SHP77 (cell line): ENCODE results near the gene KIF26B.

ENCODE experiments used
- DNase-seq, 2 experiments: peaks; one replicate each; lab custom pipeline; 2025; lab: John Stamatoyannopoulos, UW

The KIF26B gene

DNA sequence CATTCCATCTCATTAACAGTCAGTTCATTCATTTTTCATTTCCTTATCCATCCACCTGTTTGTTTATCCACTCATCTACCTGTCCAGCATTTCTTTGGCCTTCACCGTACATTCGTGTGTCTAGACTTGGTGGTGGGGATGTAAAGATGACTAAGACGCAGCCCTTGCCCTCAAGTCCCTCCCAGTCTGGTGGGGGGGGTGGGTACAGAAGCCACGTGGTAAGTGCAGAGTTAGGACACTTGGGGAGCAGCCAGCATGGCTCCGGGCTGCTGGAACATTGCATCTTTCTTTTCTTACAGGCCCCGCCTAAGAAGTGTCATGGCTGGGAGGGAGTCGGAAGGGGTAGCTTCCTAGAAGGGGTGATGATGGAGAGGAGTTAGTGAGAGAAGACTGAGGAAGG is 17.2 kb downstream of the KIF26B start:
- no peak for DNase-seq

DNA sequence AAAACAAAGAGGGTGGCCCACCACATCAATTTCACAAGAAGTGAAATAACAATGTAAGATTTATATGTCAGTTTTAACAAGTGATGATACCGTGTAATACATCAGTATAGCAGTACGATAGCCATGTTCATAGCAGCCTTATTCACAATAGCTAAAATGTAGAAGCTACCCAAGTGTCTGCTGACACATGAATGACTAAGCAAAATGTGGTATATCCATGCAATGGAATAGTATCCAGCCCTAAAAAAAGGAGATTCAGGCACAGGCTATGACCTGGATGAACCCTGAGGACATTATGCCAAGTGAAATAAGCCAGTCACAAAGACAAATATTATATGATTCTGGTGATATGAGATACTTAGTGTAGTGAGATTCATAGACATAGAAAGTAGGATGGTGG is 18.0 kb downstream of the KIF26B start:
- no peak for DNase-seq

DNA sequence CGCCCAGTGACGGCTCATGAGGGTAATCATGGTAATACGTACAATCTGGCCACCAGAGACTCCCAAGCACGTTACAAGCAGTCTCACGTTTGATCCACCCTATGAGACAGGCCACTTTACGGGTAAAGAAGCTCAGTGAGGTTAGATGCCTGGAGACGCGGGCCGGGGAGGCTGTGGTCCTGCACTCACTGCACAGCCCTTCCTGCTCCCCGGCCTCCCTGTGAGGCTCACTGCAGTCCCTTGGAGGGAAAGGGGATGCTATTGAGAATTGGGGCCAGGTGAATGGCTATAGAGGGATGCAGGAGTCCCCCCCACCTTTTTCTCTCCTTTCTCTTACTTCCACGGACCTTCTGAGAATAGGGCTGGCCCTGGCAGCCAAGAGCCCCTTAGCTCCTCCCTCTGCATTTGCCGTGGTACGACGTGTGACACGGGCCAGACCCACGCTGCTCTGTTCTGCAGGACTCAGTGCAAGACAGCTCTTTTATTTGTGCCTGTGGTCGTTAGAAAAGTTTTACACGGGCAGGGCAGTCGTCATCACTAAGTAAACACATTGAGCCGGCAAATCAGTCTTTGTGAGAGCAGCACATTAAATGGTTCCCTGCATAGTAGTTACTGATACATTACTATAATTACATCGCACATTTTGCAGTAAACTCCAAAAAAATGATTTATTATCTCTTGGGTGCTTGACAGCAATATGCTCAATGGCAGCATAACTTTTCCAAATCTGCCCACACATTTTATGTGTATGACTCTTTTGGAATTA is 18.8 kb downstream of the KIF26B start:
- DNase-seq = peak in 1 of 2 experiments; percentile 43

DNA sequence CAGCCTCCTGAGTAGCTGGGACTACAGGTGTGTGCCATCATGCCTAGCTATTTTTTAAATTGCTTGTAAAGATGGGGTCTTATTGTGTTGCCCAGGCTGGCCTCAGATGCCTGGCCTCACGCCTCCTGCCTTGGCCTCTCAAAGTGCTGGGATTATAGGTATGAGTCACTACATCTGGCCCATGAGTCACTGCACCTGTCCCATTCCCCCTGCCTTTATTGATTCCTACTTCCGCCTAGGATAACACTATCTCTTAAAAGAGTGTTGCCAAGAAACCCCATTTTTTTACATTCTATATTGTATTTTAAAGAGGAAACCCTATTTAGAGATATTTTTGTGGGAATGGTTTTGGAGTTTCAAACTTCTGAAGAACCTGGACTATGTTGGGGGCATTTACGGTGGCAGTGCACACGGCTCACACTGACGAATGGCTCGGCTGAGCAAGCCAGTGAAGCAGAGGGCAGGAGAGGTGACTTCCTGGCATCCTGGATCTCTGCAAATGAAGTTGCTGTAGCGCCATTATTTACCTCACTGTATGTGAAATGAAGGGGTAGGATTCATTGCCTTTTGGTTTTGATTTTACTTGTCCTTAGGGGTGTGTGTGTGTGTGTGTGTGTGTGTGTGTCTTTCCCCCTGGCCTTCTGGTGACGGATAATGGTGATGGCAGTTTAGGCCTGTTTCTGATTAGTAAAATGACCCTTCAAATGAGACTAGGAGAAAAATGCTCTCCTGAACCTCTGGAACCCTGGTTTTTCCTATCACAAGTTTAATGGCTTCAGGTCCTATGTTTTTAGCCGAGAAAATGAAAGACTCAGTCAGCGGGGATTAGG is 22.5 kb downstream of the KIF26B start:
- peak; percentile 91 to 92 for DNase-seq

DNA sequence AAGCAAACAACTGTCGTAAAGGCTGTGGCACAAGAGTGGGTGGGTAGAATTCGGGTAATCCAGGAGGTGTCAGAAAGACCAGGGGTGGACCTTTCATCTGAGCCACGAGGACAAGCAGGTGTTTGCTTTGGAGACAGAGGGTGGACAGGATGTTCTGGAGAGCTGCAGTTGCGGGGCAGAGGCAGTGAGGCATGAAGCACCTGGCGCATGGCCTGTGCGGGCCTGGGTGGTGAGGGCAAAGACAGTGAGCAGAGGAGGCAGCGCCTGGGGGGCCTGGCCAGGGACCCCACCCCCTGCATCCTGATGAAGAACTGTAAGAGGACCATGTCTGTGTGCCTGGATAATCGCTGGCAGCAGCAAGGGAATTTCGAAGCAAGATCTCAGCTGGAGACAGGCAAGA is 24.9 kb downstream of the KIF26B start:
- peak; percentile 87 to 88 for DNase-seq

DNA sequence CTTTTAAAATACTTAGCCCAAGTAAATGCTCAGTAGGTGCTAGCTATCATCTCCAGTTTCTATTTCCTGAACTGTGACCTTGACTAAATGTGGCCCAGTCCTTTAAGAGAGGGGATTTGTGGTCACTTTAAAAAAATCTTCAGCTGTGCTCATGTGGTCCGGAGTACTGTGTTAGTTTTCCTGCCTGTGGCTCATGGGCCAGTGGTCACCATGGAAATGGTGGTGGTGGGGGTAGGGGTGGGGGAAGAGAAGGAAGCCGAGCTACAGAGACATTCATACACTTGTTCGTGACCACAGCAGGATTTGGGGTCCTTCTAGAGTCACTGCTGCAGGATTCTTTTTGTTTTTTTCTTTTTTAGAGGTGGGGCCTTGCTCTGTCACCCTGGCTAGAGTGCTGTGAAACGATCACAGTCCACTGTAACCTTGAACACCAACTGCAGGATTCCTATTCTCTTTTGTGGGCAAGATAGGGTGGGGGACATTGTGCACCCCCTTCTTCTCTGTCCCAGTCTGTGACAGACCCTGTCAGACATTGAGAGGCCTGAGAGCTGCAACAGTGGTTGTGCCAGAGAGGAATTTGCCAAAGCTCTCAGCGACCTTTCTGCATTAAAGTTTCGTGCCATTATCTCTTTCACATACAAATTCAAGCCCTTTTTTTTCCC is 25.8 kb downstream of the KIF26B start:
- DNase-seq = peak; percentile 17 to 33

DNA sequence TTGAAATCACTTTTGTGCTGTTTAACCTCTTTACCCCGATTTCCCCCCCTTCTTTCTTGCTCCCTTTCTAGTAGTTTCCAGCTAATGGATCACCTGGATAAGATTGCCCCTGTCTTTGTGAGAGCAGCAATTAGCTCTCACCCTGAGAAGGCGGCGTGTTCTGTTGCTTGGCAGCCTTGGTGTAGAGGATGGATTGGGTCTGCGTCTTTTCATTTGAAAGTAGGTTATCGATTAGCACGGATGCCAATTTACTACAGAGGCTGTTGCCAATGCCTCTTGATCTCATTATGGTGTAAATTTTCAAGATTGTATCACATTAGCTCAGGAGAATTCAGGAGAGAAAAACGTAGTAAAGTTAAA is 26.4 kb downstream of the KIF26B start:
- no peak for DNase-seq

DNA sequence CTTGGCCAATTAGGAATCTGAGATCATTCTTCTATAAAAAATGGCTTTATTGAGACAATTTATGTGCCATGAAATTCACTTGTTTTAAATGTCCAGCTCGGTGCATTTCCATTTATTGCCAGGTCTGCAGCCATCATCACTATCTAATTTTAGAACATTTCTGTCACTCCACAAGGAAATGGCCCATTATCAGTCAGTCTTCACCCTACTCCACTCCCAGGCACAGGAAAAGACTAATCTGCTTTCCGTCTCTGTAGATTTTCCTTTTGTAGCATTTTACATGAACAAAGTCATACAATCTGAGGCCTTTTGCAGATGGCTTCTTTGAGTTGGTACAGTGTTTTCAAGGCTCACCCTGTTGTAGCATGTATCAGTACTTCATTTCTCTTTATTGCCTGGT is 27.2 kb downstream of the KIF26B start:
- no peak for DNase-seq

DNA sequence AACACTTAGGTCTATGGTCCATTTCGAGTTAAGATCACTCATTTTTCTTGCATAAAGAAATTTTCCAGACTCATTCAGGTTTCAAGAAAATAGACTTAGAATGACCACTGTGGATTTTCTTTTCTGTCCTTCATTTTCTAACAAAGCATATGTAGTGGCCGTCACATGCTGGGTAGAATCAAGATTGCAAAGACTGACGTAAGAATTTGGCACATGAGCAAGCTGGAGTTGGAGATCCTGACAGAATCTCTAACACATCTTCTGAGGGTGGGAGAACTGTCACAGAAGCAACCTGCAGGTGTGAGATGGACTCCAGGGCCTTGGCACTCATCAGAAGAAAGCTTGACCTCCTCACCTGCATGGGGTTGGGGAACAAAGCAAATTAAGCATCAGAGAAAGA is 28.6 kb downstream of the KIF26B start:
- no peak for DNase-seq

DNA sequence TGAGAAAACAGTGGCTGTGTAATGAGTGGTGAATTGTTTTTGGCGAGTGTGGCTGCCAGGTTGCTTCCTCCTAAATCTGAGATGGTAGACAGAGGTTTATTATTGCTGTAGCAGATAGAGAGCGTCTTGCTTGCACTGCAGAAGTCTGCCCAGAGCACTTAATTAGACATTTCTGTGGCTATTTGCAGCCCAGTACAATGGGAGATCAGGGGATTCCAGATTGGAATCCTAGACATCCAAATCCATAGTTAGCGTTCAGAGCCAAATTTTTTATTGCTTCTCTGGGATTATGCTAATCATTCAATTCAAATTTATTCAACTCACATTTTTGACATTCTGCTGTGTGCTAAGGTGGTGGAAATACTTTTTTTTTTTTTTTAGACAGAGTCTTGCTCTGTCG is 30.0 kb downstream of the KIF26B start:
- DNase-seq = no peak

DNA sequence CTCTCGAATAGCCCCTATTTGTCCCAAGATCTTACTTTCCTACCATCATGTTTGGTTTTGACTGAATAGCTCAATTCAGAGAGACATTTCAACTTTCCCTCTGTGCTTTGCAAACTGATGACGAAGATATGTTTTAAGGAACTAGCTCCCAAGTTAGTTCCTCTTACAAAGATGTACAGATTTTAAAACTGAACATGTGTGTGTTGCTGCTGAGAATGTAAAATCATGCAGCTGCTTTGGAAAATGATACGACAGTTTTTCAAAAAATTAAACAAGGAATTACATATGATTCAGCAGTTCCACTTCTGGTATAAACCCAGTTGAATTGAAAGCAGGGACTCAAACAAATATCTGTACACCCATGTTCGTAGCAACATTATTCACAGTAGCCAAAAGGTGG is 33.6 kb downstream of the KIF26B start:
- no peak for DNase-seq

DNA sequence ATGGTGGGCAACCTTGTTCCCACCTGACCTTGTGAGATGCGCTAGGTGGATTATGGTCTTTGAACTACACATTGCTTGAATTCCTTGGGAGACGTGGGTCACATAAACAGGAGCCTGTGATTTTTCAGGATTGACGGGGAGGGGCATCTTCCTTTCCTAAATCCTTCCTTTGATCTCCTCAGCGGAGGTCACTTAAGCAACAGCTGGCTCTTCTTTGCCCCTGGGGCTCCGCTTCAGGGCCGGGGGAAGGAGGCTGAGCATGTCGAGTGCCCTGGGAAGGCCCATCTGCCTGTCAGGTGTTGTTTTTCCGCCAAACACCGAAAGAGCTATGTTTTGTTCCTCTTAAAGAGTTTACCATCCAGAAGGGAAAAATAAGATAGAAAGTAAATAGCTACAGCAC is 40.6 kb downstream of the KIF26B start:
- no peak for DNase-seq

DNA sequence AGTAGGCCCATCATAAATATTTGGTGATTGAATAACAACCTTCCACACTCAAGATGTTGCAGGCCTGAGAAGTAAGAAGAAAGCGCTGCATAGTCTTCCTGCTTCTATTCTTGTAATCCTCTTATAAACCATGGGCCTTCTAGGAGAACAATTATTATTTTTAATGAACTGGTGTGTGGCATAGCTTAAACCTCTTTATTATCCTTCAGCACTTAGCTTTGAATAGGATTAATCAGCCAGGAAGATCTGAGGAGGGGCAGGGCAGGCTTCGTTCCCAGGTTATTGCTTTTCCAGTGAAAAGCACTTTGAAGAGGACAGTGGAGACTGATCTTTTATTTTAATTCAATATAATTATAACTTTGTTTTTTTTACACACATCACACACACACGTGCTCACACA is 42.3 kb downstream of the KIF26B start:
- no peak for DNase-seq

DNA sequence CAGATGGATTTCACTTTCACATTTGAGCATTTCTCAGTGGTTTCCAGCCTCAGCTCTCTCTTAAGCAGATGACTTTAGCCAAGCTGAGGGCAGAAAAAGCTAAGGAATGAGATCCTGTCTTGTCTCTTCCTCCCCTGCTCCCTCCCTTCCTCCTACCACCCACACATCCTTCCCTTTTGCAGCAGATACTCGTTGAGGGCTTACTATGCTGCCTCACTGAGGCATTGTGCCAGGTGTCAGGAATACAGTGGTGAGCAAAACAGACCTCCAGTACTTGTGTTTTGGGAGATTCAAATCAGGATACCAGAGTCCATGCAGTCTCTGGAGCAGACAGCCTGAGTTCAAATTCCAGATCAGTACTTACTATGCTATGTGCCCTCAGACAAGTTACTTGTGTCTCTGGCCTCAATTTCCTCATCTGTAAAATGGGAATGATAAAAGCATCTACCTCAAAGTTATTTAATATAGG is 43.2 kb downstream of the KIF26B start:
- DNase-seq = no peak

DNA sequence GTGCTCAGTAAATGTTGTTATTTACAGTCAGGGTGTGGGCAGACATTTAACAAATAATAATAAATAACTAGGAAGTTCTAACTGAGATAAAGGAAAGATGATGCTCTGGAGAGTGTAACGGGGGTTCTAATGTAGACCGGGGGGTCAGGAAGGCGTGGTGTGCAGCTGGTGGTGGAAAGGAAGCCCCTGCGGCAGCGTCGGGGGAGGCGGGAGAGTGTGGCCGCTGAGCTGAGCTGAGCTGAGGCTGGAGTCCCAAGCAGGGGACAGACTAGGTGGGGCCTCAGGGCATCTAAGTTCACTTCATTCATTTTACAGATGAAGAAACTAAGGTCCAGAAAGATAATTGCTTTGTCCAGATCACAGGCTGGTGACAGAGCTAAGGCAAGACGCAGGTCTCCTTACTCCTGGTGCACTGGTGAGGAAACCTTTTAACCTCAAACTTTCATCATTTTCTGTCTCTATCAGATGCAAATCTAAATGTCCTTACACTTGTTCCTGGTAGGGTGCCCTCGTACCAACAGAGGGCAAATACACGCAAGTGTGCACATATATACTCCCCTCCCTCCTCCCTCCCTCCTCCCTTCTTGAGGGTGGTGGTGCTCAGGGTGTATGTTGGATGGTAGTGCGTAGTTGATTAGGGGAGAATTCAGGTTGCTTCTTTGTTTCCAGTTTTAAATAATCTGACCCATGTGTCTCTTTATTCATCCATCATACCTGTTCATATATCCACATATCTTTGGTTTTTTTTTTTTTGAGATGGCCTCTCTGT is 44.1 kb downstream of the KIF26B start:
- DNase-seq = no peak

DNA sequence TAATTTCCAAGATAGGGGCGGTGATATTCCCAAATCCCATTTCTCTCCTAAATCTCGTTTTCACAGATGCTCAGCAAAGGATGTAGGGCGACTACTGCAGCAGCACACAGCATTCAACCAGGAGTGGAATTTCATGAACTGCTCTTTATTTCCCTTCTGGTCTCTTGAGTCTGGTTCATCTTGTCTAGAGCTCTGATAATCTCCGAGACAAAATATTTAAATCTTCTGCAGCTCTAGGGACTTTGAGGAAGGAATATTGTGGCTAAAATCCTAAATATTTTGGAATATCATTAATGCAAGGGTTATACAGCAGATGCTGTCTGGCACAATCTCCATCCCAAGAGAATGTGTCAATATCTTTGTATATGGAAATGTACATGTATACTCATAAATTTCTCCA is 45.4 kb downstream of the KIF26B start:
- no peak for DNase-seq

DNA sequence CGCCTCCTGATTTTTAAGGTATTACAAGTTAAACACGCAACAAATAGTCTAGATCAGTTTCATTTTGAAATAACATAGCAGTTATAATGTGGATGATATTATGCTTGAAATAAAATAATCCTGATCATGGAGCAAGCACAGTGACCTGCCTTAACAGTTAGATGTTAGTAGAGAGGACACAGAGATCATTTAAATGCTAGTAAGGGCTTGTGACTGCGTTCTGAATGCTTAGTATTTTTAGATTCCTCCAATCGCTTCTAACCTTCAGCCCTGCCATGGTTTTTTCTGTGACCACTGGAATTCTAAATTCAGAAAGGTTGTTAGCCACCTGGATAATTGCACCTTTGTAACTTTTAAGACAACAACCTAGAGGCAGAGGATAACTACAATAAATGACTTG is 46.4 kb downstream of the KIF26B start:
- no peak for DNase-seq

DNA sequence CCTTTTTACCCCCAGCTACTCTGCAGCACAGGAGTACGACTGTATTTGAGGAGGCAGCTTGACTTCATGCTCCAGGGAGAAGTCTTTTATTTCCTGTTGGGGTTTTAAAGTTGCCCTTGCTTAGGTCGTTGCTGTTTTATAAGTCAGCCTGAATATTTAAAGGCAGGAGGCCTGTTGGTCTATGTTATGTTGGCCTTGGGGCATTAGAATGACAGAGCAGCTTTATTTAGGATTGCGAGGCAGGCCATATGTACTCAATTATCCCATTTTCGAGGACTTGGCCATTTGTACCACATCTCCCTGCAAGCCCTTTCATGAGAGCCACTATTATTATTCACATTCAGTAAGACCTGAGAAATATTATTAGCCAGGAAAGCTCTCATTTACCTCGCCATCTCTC is 47.0 kb downstream of the KIF26B start:
- no peak for DNase-seq

DNA sequence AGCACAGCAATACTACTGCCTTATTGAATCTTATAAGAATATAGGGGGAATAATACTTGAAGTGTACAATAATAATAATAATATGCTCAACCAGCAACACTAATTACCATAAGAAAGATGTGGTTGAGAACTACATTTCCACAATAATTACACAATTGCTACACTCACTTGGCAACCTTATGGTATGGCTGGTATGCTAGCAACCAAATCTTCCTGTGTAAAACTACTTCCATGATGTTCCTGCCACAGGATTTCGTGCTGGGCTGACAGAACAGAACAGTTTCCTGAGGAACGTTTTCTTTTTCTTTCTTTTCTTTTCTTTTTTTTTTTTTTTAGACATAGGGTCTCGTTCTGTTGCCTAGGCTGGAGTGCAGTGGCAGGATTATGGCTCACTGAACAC is 50.6 kb downstream of the KIF26B start:
- DNase-seq = no peak

DNA sequence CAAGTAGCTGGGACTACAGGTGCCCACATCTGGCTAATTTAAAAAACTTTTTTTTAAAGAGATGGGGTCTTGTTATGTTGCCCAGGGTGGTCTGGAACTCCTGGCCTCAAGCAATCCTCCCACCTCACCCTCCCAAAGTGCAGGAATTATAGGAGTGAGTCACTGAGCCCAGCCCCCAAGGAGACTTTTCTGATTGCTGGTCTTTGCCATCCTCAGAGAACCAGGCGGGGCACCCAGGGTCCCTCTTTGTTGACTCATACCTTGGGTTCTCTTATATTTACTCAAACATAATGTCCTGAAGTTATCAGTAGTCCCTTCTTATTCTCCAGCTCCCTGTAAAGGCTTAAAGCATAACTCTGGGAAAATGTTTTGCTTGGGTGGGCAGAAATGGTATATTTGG is 51.1 kb downstream of the KIF26B start:
- no peak for DNase-seq

DNA sequence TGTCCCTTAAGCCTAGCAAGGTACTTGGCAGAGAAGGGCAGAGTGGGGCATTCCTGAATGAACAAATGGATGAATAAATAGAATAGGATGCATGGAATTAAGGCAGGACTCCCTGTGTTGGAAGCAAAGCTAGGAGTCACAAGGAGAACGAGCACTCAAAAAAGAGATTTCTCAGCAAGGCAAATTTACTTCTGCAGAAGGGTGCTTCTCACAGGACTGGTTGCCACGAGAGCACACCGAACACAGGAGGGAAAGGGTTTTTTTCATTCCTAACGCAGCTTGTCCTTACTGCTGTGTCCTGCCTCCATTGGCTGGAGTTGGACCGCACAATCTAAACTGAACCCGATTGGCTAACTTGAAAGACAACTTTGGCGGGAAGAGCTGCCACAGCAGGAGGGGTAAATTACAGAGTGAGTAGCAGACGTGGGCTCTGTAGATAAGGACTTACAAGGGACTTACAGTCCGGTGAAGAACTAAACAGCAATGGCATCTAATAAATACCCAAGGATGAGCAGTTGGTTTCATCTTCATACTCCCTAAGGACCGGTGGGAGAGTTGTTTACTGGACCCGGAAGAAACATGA is 52.4 kb downstream of the KIF26B start:
- DNase-seq = no peak

DNA sequence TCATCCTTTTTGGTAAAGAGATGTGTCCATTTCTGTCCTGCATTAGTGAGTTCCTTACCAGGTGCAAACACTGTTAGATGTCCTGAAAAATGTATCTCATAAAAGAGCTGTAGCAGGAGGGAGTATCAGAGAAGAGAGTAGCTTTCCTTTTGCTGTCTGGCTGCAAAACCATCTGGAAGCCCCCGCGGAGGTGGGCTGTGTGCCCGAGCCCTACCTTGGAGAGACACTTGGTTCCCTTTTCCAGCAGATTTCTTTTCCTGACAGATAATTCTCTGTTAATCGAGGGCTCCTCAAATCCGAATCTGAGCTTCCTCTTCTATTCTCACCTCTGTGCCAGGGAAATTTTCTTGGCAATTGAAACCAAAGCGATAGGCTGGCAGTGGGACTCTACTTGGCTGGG is 53.0 kb downstream of the KIF26B start:
- DNase-seq = no peak
